Small intestine (tissue), 16 donors: ENCODE results near the gene DCLK1. TPM values are rescaled to one million over a fixed set of nuclear protein-coding genes. Genes with fewer than 3 reads are reported as not detected.
A peak's percentile ranks its signal among the peaks of the same experiment; 100 is the strongest.

Source experiments
- DNase-seq, 2 donors: peaks; one replicate each; pipeline versions ENCODE4 v3.0.0 to v3.0.0-alpha.2; 2013
- FAIRE-seq: peaks from 2 replicates; lab custom pipeline; 2012; peaks lifted over from hg19 to GRCh38; lab: Jason Lieb, UNC
- H3K27ac ChIP-seq, 3 donors: one replicate each; pipeline ENCODE4 v1.5.1; 2013; ENCODE audit warnings: low read length in 2 of 3, mild to moderate bottlenecking in 2 of 3, control low read depth in 1 of 3, inconsistent platforms in 1 of 3, low read depth in 1 of 3, moderate library complexity in 1 of 3
- H3K27me3 ChIP-seq, 3 donors: one replicate each; pipeline ENCODE4 v1.6.1; 2013; ENCODE audit warnings: low read length in 3 of 3, inconsistent platforms in 1 of 3; ENCODE audit not compliant: control insufficient read depth in 3 of 3, insufficient read depth in 3 of 3
- H3K36me3 ChIP-seq, 3 donors: one replicate each; pipeline ENCODE4 v1.6.1; 2013; ENCODE audit warnings: low read length in 3 of 3, inconsistent platforms in 1 of 3, low read depth in 1 of 3, mild to moderate bottlenecking in 1 of 3, moderate library complexity in 1 of 3; ENCODE audit not compliant: control insufficient read depth in 3 of 3, insufficient read depth in 2 of 3
- H3K4me1 ChIP-seq, 3 donors: one replicate each; pipeline ENCODE4 v1.6.1; 2013; ENCODE audit warnings: low read length in 2 of 3, inconsistent platforms in 1 of 3, low read depth in 1 of 3, mild to moderate bottlenecking in 1 of 3, moderate library complexity in 1 of 3; ENCODE audit not compliant: control insufficient read depth in 3 of 3, insufficient read depth in 2 of 3
- H3K4me3 ChIP-seq, 3 donors: one replicate each; pipeline ENCODE4 v1.5.1; 2013; ENCODE audit warnings: low read length in 3 of 3, control low read depth in 1 of 3, inconsistent platforms in 1 of 3, low read depth in 1 of 3, mild to moderate bottlenecking in 1 of 3, moderate library complexity in 1 of 3
- H3K9me3 ChIP-seq, 2 donors: one replicate each; pipeline ENCODE4 v1.6.1; 2013; ENCODE audit warnings: low read depth in 1 of 2, low read length in 1 of 2; ENCODE audit not compliant: control insufficient read depth in 2 of 2, insufficient read depth in 1 of 2
- WGBS, 3 donors: extraction: QIAGEN DNeasy Blood & Tissue Kit; methylation state at CpG; one replicate each; pipeline ENCODE4 v1.1.7; 2013; 5-methylcytosine and 5-hydroxymethylcytosine counted together
- long read RNA-seq, 10 donors: transcript quantifications; one replicate each; lab custom pipeline, GENCODE V29; 2026
- polyA plus RNA-seq, 4 donors: library from polyadenylated mRNA; stranded (reverse) in 3 of 4; unstranded in 1 of 4; fragments of 200-250 nt in 3 of 4; fragments of 120-200 nt in 1 of 4; gene quantifications; one replicate each; pipeline versions ENCODE4 v1.2.1 to v1.2.3, GENCODE V29; 2013
- donor health status: healthy with polysubstance abuse.
- donor health status: control.
- donor health status: control.
- donor health status: Bipolar disorder and iron deficiency.
- donor health status: healthy.

DCLK1 gene
- polyA plus RNA-seq, result 1 to 10 TPM in 1 of 4 donors, under 1 TPM in 2, not detected in 1; 0.54 to 4.9 (median 0.95) TPM
- long read RNA-seq, donor 1, result 0 reads
- long read RNA-seq, donor 2, result 0 reads
- long read RNA-seq, donor 3, result 0 reads
- long read RNA-seq, donor 4, result 0 reads
- long read RNA-seq, donor 5, result 0 reads
- long read RNA-seq, donor 6, result 0 reads
- long read RNA-seq, donor 7, result 0 reads
- long read RNA-seq, donor 8, partial matches to known transcripts, result 0 of 1 reads
- long read RNA-seq, donor 8, other reads (novel, unspliced or antisense), result 0 of 1 reads
- long read RNA-seq, donor 9, result 0 reads
- long read RNA-seq, donor 10, full-length matches to known transcripts, result 3 of 3 reads
- long read RNA-seq, donor 10, partial matches to known transcripts, result 0 of 3 reads
- long read RNA-seq, donor 10, other reads (novel, unspliced or antisense), result 0 of 3 reads

DNA sequence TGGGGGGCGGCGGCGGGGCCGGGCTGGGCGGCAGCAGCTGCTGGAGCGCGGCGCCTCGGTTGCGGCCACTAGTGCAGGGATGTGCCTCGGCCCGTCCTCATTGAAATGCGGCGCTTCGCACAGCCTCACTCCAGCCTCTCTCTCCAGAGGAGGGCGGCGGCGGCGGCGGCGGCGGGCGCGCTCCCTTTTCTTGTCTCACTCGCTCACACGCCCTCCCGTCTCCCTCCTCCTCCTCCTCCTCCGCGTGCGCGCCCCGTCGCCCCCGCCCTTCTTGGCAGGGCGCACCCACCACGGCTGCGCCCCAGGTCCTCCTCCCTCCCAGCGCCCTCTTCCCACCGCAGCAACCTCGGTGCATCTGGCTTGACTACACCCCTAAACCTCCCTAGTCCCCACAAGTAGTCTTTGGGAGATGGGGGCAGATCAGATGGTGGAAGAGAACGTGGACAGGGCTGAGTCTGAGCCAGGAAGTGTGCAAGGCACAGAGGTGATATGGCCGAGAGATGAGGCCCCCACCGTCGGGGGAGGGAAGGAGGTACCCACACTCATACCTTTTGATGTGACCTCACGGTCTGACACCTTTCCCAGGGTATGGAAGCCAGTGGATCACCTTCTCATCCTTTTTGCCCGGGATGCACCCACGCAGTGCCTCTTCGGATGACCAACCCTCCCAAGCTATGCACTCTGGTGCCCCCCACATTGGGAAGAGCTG, at the start of gene DCLK1:
Gene DCLK1, minus strand, starts transcription at position 161 of the 709 bp plus-strand sequence.
- Histone ChIP-seq H3K9me3 (no peaks in the 10 kb centered on the region), H3K36me3 (no peaks in the 10 kb centered on the region), H3K4me3 (peak within 1 kb of the TSS in 2 of 3 donors; percentile 27 to 34), H3K27ac (no peak within 1 kb of the TSS), H3K4me1 (no peaks in the 10 kb centered on the region), H3K27me3 (peaks cover 0 to 24% (median 0%) of the 10 kb centered on the region in 3 donors)
- FAIRE-seq (no peak), DNase-seq (peak in 1 of 2 donors; percentile 21)
- whole genome bisulfite sequencing, 3 donors, result 6 to 21% (median 13%) methylated on average over 17 to 48 of the region's 48 CpGs

DNA sequence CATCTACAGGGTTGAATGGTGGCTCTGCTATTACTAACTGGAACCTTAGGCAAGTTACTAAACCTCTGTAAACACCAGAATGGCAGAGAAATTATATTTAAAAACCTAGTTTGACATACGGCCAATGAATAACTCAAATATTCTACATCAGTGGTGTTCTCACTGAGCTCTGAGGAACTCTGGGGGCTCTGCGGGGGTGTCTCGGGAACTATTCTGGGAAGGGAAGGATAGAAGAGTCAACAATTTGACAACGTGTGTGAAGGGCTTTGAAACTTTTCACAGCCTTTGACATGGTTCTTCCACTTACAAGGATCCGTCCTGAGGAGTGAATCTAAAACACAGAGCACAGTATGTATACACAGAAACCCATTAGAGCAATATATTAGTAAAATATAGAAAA, 44.4 kb upstream of the DCLK1 start:
- Histone ChIP-seq H3K27ac (no peak overlapping the region), H3K36me3 (no peaks in the 10 kb centered on the region), H3K4me1 (no peaks in the 10 kb centered on the region), H3K27me3 (peaks cover 0 to 5% (median 0%) of the 10 kb centered on the region in 3 donors), H3K9me3 (peaks cover 0 to 2% of the 10 kb centered on the region in 2 donors), H3K4me3 (no peak overlapping the region)
- DNase-seq (no peak), FAIRE-seq (no peak)
- WGBS, 3 donors, result 64 to 83% (median 77%) methylated on average over 5 of the region's 5 CpGs

DNA sequence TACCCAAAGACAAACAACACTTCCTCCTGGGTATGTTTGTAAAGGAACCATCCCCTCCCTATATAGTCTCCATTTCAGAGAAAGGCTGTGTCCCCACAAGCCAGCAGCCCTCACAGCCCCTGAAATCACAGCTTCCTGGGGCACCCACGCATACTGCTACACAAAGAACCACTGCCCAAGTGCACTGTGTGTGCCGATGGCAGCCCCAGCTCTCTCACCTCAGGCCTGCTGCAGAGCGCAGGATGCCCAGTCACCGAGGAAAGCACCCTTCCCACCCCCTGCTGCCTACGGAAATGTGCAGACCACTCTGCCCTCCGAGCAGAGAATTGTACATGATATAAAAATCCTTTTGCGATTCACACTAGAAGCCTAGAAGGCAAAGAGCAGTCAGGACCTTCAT, 43.7 kb upstream of the DCLK1 start:
- Histone ChIP-seq H3K27ac (no peak overlapping the region), H3K9me3 (peaks cover 0 to 2% of the 10 kb centered on the region in 2 donors), H3K4me3 (no peak overlapping the region), H3K27me3 (peaks cover 0 to 5% (median 0%) of the 10 kb centered on the region in 3 donors), H3K4me1 (no peaks in the 10 kb centered on the region), H3K36me3 (no peaks in the 10 kb centered on the region)
- DNase-seq (no peak), FAIRE-seq (no peak)
- WGBS, 3 donors, result 69 to 82% (median 81%) methylated on average over 7 of the region's 7 CpGs

DNA sequence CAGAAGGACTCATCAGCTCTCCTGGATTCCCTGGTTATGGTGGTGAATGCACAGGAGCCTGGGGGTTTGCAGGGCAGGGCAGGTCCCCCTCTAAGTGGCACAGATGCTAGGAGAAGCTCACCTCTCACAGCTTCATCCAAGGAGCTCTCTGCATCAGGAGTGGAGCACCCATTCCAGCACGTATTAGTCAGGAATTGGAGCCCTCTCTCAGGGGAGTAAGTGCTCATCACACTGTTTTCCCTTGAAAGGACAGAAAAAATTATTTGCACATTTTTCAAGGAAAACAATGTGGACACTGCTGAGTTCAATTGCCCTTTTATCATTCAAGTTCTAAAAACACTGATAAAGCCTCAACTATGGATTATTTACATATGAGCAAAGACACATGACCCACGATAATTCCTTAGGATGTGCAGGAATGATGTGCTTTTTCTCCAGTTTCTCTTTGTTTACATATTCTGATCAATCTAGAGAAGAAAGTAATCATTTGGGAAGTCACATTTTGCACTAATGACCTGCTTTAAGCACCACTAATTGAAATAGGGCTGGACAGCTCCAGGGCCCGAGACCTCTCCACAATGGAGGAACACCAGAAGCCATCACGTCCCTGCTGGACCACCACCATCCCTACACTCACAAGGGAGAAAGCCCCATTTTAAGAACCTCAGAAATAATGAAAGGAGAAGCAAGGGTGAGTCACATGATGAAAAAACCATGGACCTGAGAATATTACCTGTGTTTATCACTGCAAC, 42.6 kb upstream of the DCLK1 start:
- H3K27ac ChIP-seq, result no peak overlapping the region
- DNase-seq, result no peak
- FAIRE-seq, result no peak
- H3K9me3 ChIP-seq, result no peaks in the 10 kb centered on the region
- H3K36me3 ChIP-seq, result no peaks in the 10 kb centered on the region
- WGBS, 3 donors, result 57 to 67% (median 65%) methylated on average over 4 of the region's 4 CpGs
- H3K4me3 ChIP-seq, result no peak overlapping the region
- no peaks in the 10 kb centered on the region for H3K4me1 ChIP-seq
- H3K27me3 ChIP-seq, result peaks cover 0 to 5% (median 0%) of the 10 kb centered on the region in 3 donors

DNA sequence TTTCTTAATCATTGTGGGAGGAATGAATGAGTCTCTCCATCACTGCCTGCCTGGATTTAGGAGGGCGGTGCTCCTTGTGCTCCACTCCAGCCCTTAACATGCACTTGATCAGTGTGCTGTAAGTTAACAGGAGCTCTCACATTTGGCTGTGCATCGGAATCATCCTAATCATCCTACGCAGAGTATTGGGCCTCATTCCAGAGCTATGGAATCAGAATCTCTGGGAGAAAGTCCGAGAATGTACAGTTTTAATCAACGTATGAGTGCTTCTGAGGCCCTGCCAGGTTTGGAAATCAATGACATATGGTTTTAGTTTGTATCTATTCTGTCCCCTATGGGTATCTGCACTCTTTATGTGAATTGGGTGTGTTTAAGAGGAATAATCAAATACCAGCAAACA, 34.9 kb upstream of the DCLK1 start:
- FAIRE-seq, result no peak
- Histone ChIP-seq H3K9me3 (no peaks in the 10 kb centered on the region), H3K27me3 (no peaks in the 10 kb centered on the region), H3K4me3 (no peak overlapping the region), H3K36me3 (no peaks in the 10 kb centered on the region), H3K27ac (no peak overlapping the region), H3K4me1 (no peaks in the 10 kb centered on the region)
- DNase-seq, result no peak
- WGBS, 3 donors, result 76 to 84% (median 79%) methylated on average over 5 of the region's 5 CpGs

DNA sequence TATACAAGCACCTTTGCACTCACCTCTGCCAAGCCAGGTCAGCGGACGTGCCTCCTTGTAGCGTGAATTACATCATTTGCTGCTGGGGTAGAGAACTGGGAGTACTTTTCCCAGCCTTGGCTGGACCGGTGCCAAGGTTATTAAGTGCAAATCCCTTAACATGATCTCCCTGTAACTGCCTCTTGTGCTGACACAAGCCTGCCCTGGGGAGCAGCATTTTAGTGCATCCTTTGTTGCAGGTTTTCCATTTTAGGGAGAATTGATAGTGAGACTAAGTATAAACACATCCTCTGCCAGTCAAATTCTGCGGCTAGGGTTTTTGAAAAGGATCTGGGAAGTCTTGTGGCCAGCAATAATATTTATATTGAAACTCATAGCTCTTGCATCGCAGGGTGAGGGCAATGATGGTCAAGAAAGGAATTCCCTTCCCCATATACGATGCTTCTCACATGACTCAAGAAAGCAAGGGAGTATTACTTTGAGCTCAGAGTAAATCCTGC, 32.7 kb upstream of the DCLK1 start:
- Histone ChIP-seq H3K4me1 (no peaks in the 10 kb centered on the region), H3K36me3 (no peaks in the 10 kb centered on the region), H3K27me3 (no peaks in the 10 kb centered on the region), H3K27ac (no peak overlapping the region), H3K9me3 (no peaks in the 10 kb centered on the region), H3K4me3 (no peak overlapping the region)
- FAIRE-seq (no peak), DNase-seq (peak in 1 of 2 donors; percentile 1)
- WGBS, 3 donors, result 53 to 54% (median 54%) methylated on average over 7 of the region's 7 CpGs

DNA sequence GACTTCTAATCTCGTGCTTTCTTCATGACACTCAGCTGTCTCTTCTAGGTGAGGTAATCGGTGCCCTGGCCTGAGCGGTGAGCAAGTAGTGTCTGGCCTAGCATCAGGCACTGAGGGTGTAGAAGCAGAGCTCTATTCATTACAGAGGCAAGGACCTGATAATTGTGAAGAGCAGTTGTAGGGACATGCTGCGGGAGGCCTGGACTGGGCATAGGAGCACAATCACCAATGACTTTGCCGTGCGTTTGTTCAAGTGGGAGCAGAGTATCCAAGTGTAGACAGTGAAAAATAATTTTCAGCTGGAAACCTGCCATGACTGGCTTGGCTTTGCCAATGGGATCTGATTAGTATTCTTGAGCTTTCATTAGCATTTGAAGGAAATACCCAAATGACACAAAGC, 32.1 kb upstream of the DCLK1 start:
- no peaks in the 10 kb centered on the region for H3K9me3 ChIP-seq
- FAIRE-seq, result no peak
- H3K4me1 ChIP-seq, result no peaks in the 10 kb centered on the region
- 80 to 83% (median 80%) methylated on average over 6 of the region's 6 CpGs for WGBS, 3 donors
- no peak overlapping the region for H3K4me3 ChIP-seq
- H3K27me3 ChIP-seq, result no peaks in the 10 kb centered on the region
- H3K36me3 ChIP-seq, result no peaks in the 10 kb centered on the region
- no peak overlapping the region for H3K27ac ChIP-seq
- DNase-seq, result no peak

DNA sequence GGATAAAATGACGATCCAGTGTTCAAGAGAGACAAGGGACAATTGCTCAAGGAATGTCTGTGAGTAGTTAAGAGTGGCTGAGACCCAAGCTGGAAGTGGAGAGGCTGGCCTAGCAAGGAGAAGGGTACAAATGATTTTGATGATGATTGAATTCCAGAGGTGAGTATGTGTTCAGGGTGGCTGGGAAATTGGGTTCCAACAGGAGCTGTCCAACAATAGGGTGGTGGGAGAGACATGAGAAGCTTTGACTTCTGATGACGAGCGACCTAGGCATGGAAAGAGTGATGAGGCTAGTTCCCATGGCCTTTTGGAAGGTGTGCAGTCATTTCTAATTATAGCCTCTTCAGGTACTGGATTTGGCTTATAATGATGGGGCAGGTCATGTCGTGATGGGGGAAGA, 29.1 kb upstream of the DCLK1 start:
- WGBS, 3 donors, result 62 to 80% (median 69%) methylated on average over 4 of the region's 4 CpGs
- Histone ChIP-seq H3K4me1 (no peaks in the 10 kb centered on the region), H3K27ac (no peak overlapping the region), H3K36me3 (no peaks in the 10 kb centered on the region), H3K27me3 (no peaks in the 10 kb centered on the region), H3K9me3 (no peaks in the 10 kb centered on the region), H3K4me3 (no peak overlapping the region)
- FAIRE-seq, result no peak
- no peak for DNase-seq
